ENCODE data around the gene INS. TPM values are rescaled to one million over a fixed set of nuclear protein-coding genes. Genes with fewer than 3 reads are reported as not detected.

Gene INS
- total and polyA plus RNA-seq, 2 of the 4 experiments (the other 2 are of a cell fraction), result not detected

- intact Hi-C loops (cut with micrococcal nuclease) (no loop called here), in situ Hi-C loops (cut with MboI; ENCODE audit: low sequenced_read_pairs) (no loop called here), dilution Hi-C loops (cut with HindIII; ENCODE audit: low sequenced_read_pairs, unreplicated experiment) (no loop called here)
- Histone ChIP-seq H3K27me3 (ENCODE audit: control insufficient read depth, insufficient read depth, low read length) (peaks cover 6% of the 10 kb centered on the region; the same call in 1 of the 2 replicates), H3K18ac (ENCODE audit: low read depth, low read length) (no peak overlapping the region), H3K56ac (ENCODE audit: extremely low read depth, insufficient read depth, low read length) (no peak overlapping the region), H3K9ac (ENCODE audit: low read depth, low read length) (no peak overlapping the region), H3K4me3 (ENCODE audit: insufficient read depth, low read depth, low read length) (no peak overlapping the region), H3K4ac (ENCODE audit: low read depth, low read length) (no peak overlapping the region), H4K91ac (ENCODE audit: insufficient read depth, low read depth, low read length) (no peak overlapping the region), H3K14ac (replicated peaks; ENCODE audit: low read depth, low read length) (no peak overlapping the region), H2BK20ac (ENCODE audit: low read depth, low read length) (no peak overlapping the region), H2BK120ac (ENCODE audit: low read depth, low read length) (no peak overlapping the region), H3K36me3 (ENCODE audit: control insufficient read depth, insufficient read depth, low read length) (no peaks in the 10 kb centered on the region), H3K4me1 (ENCODE audit: control insufficient read depth, insufficient read depth, low read length) (no peaks in the 10 kb centered on the region), H4K20me1 (ENCODE audit: insufficient read depth, low read length) (no peaks in the 10 kb centered on the region), H2BK15ac (ENCODE audit: low read depth, low read length) (no peak overlapping the region), H3K23ac (ENCODE audit: low read depth, low read length) (no peak overlapping the region), H2AFZ (replicated peaks; ENCODE audit: low read length, poor library complexity) (no peak overlapping the region), H3K27ac (ENCODE audit: insufficient read depth, low read length) (no peak overlapping the region), H3K4me2 (ENCODE audit: low read depth, low read length) (no peak overlapping the region), H3K9me3 (ENCODE audit: control insufficient read depth, insufficient read depth, low read length) (no peaks in the 10 kb centered on the region), H2AK9ac (replicated peaks; ENCODE audit: low read depth, low read length, poor library complexity) (peak overlapping the region; percentile 8), H2AK5ac (ENCODE audit: low read depth, low read length) (no peak overlapping the region), H2BK5ac (ENCODE audit: low read depth, low read length, poor library complexity, severe bottlenecking) (no peak overlapping the region), H3K9me1 (ENCODE audit: insufficient read depth, low read length) (peaks cover 6% of the 10 kb centered on the region), H4K8ac (ENCODE audit: low read depth in 2 of 2, low read length in 2 of 2) (no peak overlapping the region), H4K5ac (ENCODE audit: low read depth, low read length) (no peak overlapping the region), H3K79me1 (ENCODE audit: low read depth in 1 of 2, low read length in 2 of 2) (no peaks in the 10 kb centered on the region)
- no TSS peak for BruUV-seq (replicated peaks)
- 87% methylated on average over 8 of the region's 16 CpGs; no CpG with 5 or more reads in 1 of the 2 experiments for WGBS, 2 experiments (ENCODE audit: extremely low coverage in 2 of 2, insufficient read length in 1 of 2)
- ATAC-seq (ENCODE audit: low read depth) (peak; percentile 27; the same call in 1 of the 2 replicates), DNase-seq (no peak)
- TF ChIP-seq MAZ (IDR thresholded peaks at IDR 0.05; ENCODE audit: borderline replicate concordance, low read depth, low read length) (no peak), RAD21 (IDR thresholded peaks at IDR 0.05; ENCODE audit: low read length) (no peak), CHD1 (IDR thresholded peaks at IDR 0.05; ENCODE audit: low read depth, low read length) (no peak), CTCF (conservative IDR thresholded peaks at IDR 0.05; ENCODE audit: low read depth, low read length) (peak; percentile 34)
- POLR2A ChIA-PET (ENCODE audit: unreplicated experiment), result no interaction called here
- CTCF ChIA-PET, result no interaction called here
Observed at GRCh38 chr11:2173150-2173693, 12.2 kb upstream of the INS start.

All from IMR-90 (cell line).